Endothelial cell of umbilical vein (primary cell): ENCODE results near the gene FAAH. TPM values are rescaled to one million over a fixed set of nuclear protein-coding genes. Genes with fewer than 3 reads are reported as not detected.

ENCODE experiments used
- BruUV-seq: library from RNA; stranded (reverse); fragments of 400-500 nt; replicated peaks from 2 replicates; lab custom pipeline; 2021; lab: Mats Ljungman, UMichigan
- CTCF ChIA-PET: fragments of 300-600, 350-600 bp; sonication (Branson Sonifier 250); formaldehyde crosslinking; loops from one replicate; lab custom pipeline; 2021; ENCODE audit warnings: antibody characterized with exemption, inconsistent platforms; lab: Charles Lee
- POLR2A ChIA-PET: fragments of 300-600, 350-600 bp; sonication (Branson Sonifier 250); formaldehyde crosslinking; loops from one replicate; lab custom pipeline; 2021; ENCODE audit warnings: antibody characterized with exemption, inconsistent platforms; lab: Charles Lee
- DNase-seq: peaks from one replicate; pipeline ENCODE4 v3.0.0-alpha.2; 2011; ENCODE audit warnings: low read depth, low spot score
- FAIRE-seq: peaks from 2 replicates; lab custom pipeline; 2011; peaks lifted over from hg19 to GRCh38; lab: Jason Lieb, UNC
- H2AFZ ChIP-seq: 2 replicates; pipeline ENCODE4 v1.6.0; 2012; ENCODE audit warnings: low read depth, low read length, control low read depth, inconsistent platforms
- H3K27ac ChIP-seq: 2 replicates; pipeline ENCODE4 v1.5.1; 2011; ENCODE audit warnings: low read depth, mild to moderate bottlenecking, control low read depth, low read length, moderate library complexity; ENCODE audit not compliant: insufficient read depth
- H3K27me3 ChIP-seq, 2 experiments: 2 replicates each; pipeline versions ENCODE4 v1.6.0 to v1.6.1; 2011; ENCODE audit warnings: low read length in 2 of 2, mixed read lengths in 1 of 2; ENCODE audit not compliant: control insufficient read depth in 2 of 2, insufficient read depth in 2 of 2
- H3K36me3 ChIP-seq, 2 experiments: 2 replicates in 1 of 2; 3 replicates in 1 of 2; pipeline ENCODE4 v1.5.1; 2011; ENCODE audit warnings: low read length in 2 of 2, mild to moderate bottlenecking in 1 of 2, moderate library complexity in 1 of 2; ENCODE audit not compliant: control insufficient read depth in 2 of 2, insufficient read depth in 2 of 2; ENCODE audit errors: extremely low read depth in 1 of 2
- H3K4me1 ChIP-seq: 3 replicates; pipeline ENCODE4 v1.5.1; 2011; ENCODE audit warnings: mild to moderate bottlenecking, low read length; ENCODE audit not compliant: control insufficient read depth, insufficient read depth; ENCODE audit errors: extremely low read depth
- H3K4me2 ChIP-seq: 2 replicates; pipeline ENCODE4 v1.6.1; 2011; ENCODE audit warnings: low read length, control low read depth, mixed read lengths; ENCODE audit not compliant: insufficient read depth
- H3K4me3 ChIP-seq, 3 experiments: fragments of 200-600 bp in 1 of 3; sonication (generic), shearing (Covaris generic) in 1 of 3; replicated peaks in 1 of 3; 2 replicates each; pipeline ENCODE4 v1.5.1; 2011 to 2016; ENCODE audit warnings: control low read depth in 3 of 3, low read length in 3 of 3, mild to moderate bottlenecking in 2 of 3, inconsistent platforms in 1 of 3, low read depth in 1 of 3, moderate library complexity in 1 of 3; ENCODE audit not compliant: insufficient read depth in 1 of 3
- H3K79me2 ChIP-seq: 2 replicates; pipeline ENCODE4 v1.6.0; 2012; ENCODE audit warnings: low read length, inconsistent platforms; ENCODE audit not compliant: control insufficient read depth, insufficient read depth
- H3K9ac ChIP-seq: replicated peaks from 2 replicates; pipeline ENCODE3; 2011; ENCODE audit warnings: low read length, control low read depth; ENCODE audit not compliant: insufficient read depth; ENCODE audit errors: extremely low read depth
- H3K9me1 ChIP-seq: replicated peaks from 3 replicates; pipeline ENCODE4 v1.6.0; 2011; ENCODE audit warnings: mild to moderate bottlenecking, low read length; ENCODE audit not compliant: control insufficient read depth, insufficient read depth; ENCODE audit errors: extremely low read depth
- H3K9me3 ChIP-seq: replicated peaks from 2 replicates; pipeline ENCODE4 v1.5.1; 2012; ENCODE audit warnings: low read length, inconsistent platforms; ENCODE audit not compliant: control insufficient read depth, insufficient read depth
- H4K20me1 ChIP-seq: replicated peaks from 2 replicates; pipeline ENCODE3; 2011; ENCODE audit warnings: mild to moderate bottlenecking, low read length; ENCODE audit not compliant: control insufficient read depth, insufficient read depth; ENCODE audit errors: extremely low read depth
- EZH2 ChIP-seq: IDR thresholded peaks from 2 replicates; pipeline ENCODE4 v1.6.1; 2012; ENCODE audit warnings: borderline replicate concordance, low read depth, mild to moderate bottlenecking, moderate library complexity, low read length, inconsistent platforms; ENCODE audit not compliant: severe bottlenecking
- FOS ChIP-seq: IDR thresholded peaks from 2 replicates; pipeline ENCODE4 v1.6.1; 2011; ENCODE audit warnings: mild to moderate bottlenecking, low read length, moderate library complexity, borderline replicate concordance; ENCODE audit not compliant: insufficient read depth
- GATA2 ChIP-seq: IDR thresholded peaks from 2 replicates; pipeline ENCODE4 v1.7.0; 2011; ENCODE audit warnings: low read depth, mild to moderate bottlenecking, moderate library complexity, mixed read lengths, low read length; ENCODE audit not compliant: insufficient read length, insufficient read depth
- MYC ChIP-seq: IDR thresholded peaks from one replicate; pipeline ENCODE4 v1.6.1; 2011; ENCODE audit warnings: mild to moderate bottlenecking, low read depth, low read length
- POLR2A ChIP-seq: IDR thresholded peaks from 2 replicates; pipeline ENCODE4 v1.6.1; 2012; ENCODE audit warnings: low read depth, mild to moderate bottlenecking, control low read depth, low read length
- POLR2AphosphoS5 ChIP-seq: IDR thresholded peaks from 2 replicates; pipeline ENCODE4 v1.6.1; 2012; ENCODE audit warnings: low read depth, mild to moderate bottlenecking, control low read depth, low read length, moderate library complexity; ENCODE audit not compliant: insufficient read depth
- dilution Hi-C: fragments of 300-500 bp; cut with MboI; formaldehyde crosslinking; loops from one replicate; pipeline ENCODE4 v1.15.0; 2019; ENCODE audit warnings: low sequenced_read_pairs; ENCODE audit not compliant: extremely low pct_ligation_motif_present
- intact Hi-C: fragments of 100-400 bp; cut with micrococcal nuclease; formaldehyde crosslinking; loops from one replicate; pipeline ENCODE4 v1.10.0; 2022
- polyA plus RNA-seq, 4 experiments: library from polyadenylated mRNA; depleted of rRNA in 3 of 4; stranded (reverse) in 3 of 4; unstranded in 1 of 4; fragments of >200 nt; gene quantifications; 2 replicates each; pipeline versions ENCODE4 v1.2.1 to v1.2.3, GENCODE V29; 2011 to 2012; ENCODE audit warnings: missing spikeins in 1 of 4
- total RNA-seq: library from RNA; stranded (reverse); gene quantifications from 2 replicates; pipeline ENCODE4 v1.2.3, GENCODE V29; 2021
- TF ChIP-seq, protein P1 (sequence below): IDR thresholded peaks from 2 replicates; pipeline ENCODE4 v1.6.1; 2011; ENCODE audit not compliant: insufficient read depth, insufficient read length
- TF ChIP-seq, protein P2 (sequence below), 2 donors: IDR thresholded peaks; 1 replicate in 1 of 2; 2 replicates in 1 of 2; pipeline ENCODE4 v1.5.1; 2011; ENCODE audit warnings: low read length in 2 of 2, mild to moderate bottlenecking in 2 of 2, moderate library complexity in 2 of 2, control low read depth in 1 of 2, inconsistent platforms in 1 of 2, low read depth in 1 of 2; ENCODE audit not compliant: insufficient read depth in 1 of 2; ENCODE audit errors: extremely low read depth in 1 of 2

FAAH gene
- total and polyA plus RNA-seq, 2 donors (not counting 3 experiments of a cell fraction or from before 2014, with no cell fraction given): 0.47 to 1.5 TPM

DNA sequence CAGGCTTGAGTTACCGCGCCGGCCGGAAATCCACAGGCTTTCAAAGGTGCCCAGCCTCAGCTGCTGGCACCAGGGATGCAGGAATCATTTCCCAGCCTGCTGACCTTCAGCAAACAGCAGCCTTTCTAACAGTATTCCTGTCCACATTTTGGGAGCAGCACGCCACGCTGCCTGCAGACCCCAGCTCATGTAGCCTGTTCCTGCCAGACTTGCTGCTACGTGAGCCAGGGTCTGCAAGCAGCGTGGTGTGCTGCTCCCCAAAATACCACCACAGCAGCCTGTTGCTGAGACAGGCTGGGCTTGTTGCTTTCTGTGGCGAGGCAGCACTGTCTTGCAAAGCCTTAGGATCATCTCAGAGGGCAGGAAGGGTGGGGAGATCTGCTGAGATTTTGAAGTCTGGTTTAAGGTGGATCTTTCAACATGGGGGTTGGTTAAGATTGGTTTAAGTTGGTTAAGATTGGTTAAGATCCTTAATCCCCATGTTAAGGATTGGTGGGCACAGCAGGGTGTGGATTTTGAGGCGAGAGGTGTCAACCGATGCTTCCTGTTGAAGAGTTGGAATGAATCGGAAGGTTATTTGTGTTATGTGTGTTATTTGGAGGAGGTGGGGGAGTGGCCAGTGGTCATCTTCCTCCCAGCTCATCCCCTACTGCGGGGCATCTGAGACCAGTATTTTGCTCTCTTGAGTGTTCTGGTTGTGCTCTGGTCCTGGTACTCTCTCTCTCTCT, 12.9 kb downstream of the FAAH start:
- FAIRE-seq (no peak), DNase-seq (no peak)
- no peaks in the 10 kb centered on the region for H3K79me2 ChIP-seq
- H3K4me1 ChIP-seq: no peaks in the 10 kb centered on the region
- peaks cover 0 to 1% of the 10 kb centered on the region in 2 experiments for H3K27me3 ChIP-seq
- peak overlapping the region; percentile 6 for H2AFZ ChIP-seq
- H3K9me3 ChIP-seq: no peaks in the 10 kb centered on the region
- TF ChIP-seq, protein P1, sequence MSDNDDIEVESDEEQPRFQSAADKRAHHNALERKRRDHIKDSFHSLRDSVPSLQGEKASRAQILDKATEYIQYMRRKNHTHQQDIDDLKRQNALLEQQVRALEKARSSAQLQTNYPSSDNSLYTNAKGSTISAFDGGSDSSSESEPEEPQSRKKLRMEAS: no peak
- TF ChIP-seq GATA2 (no peak), POLR2A (no peak), EZH2 (no peak), POLR2AphosphoS5 (no peak), MYC (no peak), FOS (no peak)
- TF ChIP-seq, protein P2, sequence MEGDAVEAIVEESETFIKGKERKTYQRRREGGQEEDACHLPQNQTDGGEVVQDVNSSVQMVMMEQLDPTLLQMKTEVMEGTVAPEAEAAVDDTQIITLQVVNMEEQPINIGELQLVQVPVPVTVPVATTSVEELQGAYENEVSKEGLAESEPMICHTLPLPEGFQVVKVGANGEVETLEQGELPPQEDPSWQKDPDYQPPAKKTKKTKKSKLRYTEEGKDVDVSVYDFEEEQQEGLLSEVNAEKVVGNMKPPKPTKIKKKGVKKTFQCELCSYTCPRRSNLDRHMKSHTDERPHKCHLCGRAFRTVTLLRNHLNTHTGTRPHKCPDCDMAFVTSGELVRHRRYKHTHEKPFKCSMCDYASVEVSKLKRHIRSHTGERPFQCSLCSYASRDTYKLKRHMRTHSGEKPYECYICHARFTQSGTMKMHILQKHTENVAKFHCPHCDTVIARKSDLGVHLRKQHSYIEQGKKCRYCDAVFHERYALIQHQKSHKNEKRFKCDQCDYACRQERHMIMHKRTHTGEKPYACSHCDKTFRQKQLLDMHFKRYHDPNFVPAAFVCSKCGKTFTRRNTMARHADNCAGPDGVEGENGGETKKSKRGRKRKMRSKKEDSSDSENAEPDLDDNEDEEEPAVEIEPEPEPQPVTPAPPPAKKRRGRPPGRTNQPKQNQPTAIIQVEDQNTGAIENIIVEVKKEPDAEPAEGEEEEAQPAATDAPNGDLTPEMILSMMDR (IDR thresholded peaks at IDR 0.05; ENCODE audit: extremely low read depth in 1 of 2, insufficient read depth in 1 of 2, low read depth in 1 of 2, low read length in 2 of 2): no peak
- dilution Hi-C loops (no loop called here), intact Hi-C loops (loop anchor here (1.0 to 2.0 kb wide), 4 partner anchors 36 to 318 kb away; no protein-coding TSS in a partner anchor)
- no peak overlapping the region for H3K27ac ChIP-seq
- BruUV-seq: no TSS peak
- H4K20me1 ChIP-seq: no peaks in the 10 kb centered on the region
- POLR2A ChIA-PET: interaction anchor here (0.6 kb wide), 1 partner anchor 150 kb away, joined by 4 read pairs; no protein-coding TSS in a partner anchor
- H3K9ac ChIP-seq: no peak overlapping the region
- no peak overlapping the region for H3K4me3 ChIP-seq
- CTCF ChIA-PET: interaction anchor here (0.6 to 3.9 kb wide), 23 partner anchors 8 to 756 kb away, joined by 3 to 53 read pairs (median 4); partner anchors contain the start of gene FAAH
- no peaks in the 10 kb centered on the region for H3K9me1 ChIP-seq
- peak overlapping the region; percentile 4 for H3K4me2 ChIP-seq
- H3K36me3 ChIP-seq: no peaks in the 10 kb centered on the region
